ENCODE data around the gene CD93. TPM values are rescaled to one million over a fixed set of nuclear protein-coding genes. Genes with fewer than 3 reads are reported as not detected.

The CD93 gene
- total and polyA plus RNA-seq, 2 of the 8 experiments (the other 6 are each of a cell fraction or from before 2014, with no cell fraction given), result under 0.01 to 0.07 TPM

DNA sequence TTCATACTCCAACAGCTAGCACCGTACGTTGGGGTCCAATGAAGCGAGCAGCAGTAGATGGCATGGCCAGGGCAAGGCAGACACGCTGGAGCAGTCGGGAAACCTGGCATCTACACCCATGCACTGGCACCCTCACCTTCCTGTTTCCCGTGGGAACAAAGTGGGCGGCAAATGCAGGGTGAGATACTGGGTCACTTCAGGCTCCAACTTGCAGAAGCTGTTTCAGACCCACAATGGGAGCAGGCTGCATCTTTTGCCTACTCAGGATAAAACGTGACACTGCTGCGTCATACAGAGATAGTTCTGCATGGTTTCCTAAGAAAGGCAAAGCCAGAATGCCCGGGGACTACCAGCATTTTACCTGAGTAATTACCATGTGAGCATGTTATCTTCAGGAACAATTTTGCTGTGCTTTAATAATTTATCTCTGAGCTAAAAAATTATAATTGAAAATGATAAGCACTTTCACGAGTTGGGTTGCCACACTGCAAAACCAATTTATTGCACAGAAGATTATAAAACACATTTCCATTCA is 10.9 kb upstream of the CD93 start (continued):
- TF ChIP-seq BCL11A (IDR thresholded peaks at IDR 0.05; ENCODE audit: low read depth in 2 of 2, low read length in 2 of 2), result no peak
- no peak for TF ChIP-seq CTBP2 (IDR thresholded peaks at IDR 0.05; ENCODE audit: borderline replicate concordance, insufficient read depth, insufficient read length, low read length)
- no peak for TF ChIP-seq SP4 (IDR thresholded peaks at IDR 0.05; ENCODE audit: low read length)
- no peak for TF ChIP-seq SIRT6 (IDR thresholded peaks at IDR 0.05; ENCODE audit: low read length)
- no peak for TF ChIP-seq BRCA1 (IDR thresholded peaks at IDR 0.05; ENCODE audit: low read depth, low read length)
- no peak for TF ChIP-seq RFX5 (IDR thresholded peaks at IDR 0.05; ENCODE audit: borderline replicate concordance, low read depth, low read length)
- TF ChIP-seq E2F6 (IDR thresholded peaks at IDR 0.05), result no peak
- no peak for TF ChIP-seq POLR2A (IDR thresholded peaks at IDR 0.05; ENCODE audit: control extremely low read depth in 1 of 2, low read depth in 2 of 2, low read length in 2 of 2)
- no peak for TF ChIP-seq SRF (IDR thresholded peaks at IDR 0.05; ENCODE audit: low read depth, low read length)
- TF ChIP-seq RXRA (IDR thresholded peaks at IDR 0.05; ENCODE audit: insufficient read depth, low read depth, low read length), result no peak

Data from H1 (cell line).